ENCODE measurements around the gene IGF1R.

Gene IGF1R

DNA sequence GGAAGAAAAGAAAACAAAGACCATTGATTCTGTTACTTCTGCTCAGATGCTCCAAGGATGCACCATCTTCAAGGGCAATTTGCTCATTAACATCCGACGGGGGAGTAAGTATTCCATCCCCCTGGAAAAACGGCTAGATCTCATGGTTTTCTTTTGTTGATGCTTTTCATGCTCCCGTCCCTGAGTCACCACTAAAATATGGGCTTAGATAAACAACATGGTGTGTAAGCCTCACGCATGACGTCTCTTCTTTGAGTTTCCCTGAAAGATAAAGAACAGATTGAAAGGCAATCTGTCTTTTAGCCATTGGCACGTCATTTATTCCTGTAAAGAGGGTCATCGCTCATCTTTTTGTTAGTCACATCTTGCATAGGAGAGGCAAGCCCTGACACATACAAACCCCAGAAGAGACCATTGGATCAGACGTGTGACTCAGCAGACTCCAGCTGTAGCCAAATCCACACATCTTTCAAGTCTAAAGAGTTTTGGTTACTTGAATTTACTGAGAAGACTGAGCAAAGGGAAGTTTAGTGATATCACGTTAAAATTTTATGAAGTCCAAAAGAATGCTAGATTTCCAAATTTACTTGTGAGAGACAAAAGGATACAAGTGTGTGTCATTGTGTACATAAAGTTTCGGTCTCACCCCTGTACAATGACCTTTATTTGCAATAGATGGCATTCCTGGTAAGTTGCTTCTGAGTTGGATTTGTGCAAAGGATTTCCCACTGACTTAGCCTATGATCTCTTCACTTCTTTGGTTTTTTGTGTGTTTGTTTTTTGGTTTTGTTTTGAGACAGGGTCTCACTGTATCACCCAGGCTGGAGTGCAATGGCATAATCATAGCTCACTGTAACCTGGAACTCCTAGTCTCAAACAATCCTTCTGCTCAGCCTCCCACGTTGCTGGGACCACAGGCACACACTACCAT is 248.7 kb downstream of the IGF1R start:
- no peak for DNase-seq

- DNase-seq: no peak
Observed at GRCh38 chr15:98898122-98898521, 249.8 kb downstream of the IGF1R start.

DNA sequence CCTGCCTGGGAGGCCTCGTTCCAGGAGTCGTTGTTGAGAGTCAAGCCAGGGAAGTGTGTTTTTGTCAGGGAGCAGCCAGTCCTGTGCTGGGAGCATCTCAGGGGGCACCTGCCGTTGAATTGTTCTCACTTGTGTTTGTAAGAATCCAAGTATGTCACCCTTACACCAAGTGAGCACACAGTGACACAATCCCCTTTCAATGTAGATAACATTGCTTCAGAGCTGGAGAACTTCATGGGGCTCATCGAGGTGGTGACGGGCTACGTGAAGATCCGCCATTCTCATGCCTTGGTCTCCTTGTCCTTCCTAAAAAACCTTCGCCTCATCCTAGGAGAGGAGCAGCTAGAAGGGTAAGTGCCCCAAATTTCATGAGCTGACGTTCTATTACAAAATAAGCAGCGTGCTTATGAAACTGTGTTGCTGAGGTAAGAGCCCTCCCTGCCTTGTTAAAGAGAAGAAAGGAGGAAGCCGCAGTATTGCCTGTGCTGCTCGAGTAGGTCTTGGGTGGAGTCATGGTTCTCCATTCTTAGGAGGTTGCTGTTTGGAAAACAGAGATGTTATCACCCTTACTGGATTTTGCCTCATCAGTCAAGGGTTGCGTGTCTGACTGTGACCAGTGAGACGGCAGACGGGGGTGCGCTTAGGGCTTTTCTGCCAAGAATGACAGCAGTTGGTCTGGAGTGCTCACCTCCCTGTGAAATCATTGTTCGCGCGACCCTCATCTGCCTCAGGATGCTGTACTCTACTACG is 251.1 kb downstream of the IGF1R start:
- no peak for DNase-seq

- DNase-seq: no peak
Observed at GRCh38 chr15:98900356-98900755, 252.0 kb downstream of the IGF1R start.

GRCh38 chr15:98901434-98902072 is 253.2 kb downstream of the IGF1R start:
- DNase-seq: no peak

DNA sequence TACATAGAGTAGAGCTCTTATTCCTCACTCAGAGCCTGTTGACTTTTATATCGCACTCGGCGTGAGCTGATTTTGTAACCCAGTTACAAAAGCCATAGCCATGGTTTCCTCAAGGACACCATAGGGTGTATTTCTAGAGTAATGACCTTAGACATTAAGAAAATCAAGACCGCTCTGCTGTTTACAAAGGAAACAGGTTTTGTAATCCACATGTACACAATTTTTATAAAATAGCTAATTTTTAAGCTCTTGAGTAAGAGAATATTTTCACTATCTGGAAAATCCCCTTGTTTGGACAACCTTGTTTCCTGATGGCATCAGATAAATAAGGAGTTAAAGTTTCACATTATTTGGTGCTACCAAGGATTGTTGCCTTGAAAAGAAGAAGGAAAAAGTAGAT is 254.6 kb downstream of the IGF1R start:
- no peak for DNase-seq

GRCh38 chr15:98903377-98904018 is 255.2 kb downstream of the IGF1R start:
- no peak for DNase-seq

- DNase-seq: no peak
Observed at GRCh38 chr15:98904544-98904943, 256.2 kb downstream of the IGF1R start.

- DNase-seq: no peak
Observed at GRCh38 chr15:98905963-98906711, 257.8 kb downstream of the IGF1R start.

DNA sequence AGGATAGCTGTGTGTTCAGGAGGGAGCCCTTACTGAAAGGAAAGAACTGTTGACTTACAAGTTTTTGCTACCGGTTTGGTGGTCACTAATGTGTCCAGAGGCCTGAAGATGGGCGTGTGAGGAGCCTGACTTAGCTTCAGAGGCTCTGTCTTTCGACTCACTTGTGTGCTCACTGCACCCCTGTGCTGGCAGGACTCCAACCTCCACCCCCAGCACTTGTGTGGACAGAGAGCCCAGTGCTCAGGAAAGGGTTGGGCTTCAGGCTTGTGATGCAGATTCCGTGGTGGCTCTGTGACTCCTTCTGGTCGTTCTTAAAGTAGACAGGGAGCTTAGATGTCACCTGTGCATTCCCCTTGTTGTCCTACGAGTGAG is 258.4 kb downstream of the IGF1R start:
- no peak for DNase-seq

GRCh38 chr15:98907927-98908471 is 259.7 kb downstream of the IGF1R start:
- no peak for DNase-seq

DNA sequence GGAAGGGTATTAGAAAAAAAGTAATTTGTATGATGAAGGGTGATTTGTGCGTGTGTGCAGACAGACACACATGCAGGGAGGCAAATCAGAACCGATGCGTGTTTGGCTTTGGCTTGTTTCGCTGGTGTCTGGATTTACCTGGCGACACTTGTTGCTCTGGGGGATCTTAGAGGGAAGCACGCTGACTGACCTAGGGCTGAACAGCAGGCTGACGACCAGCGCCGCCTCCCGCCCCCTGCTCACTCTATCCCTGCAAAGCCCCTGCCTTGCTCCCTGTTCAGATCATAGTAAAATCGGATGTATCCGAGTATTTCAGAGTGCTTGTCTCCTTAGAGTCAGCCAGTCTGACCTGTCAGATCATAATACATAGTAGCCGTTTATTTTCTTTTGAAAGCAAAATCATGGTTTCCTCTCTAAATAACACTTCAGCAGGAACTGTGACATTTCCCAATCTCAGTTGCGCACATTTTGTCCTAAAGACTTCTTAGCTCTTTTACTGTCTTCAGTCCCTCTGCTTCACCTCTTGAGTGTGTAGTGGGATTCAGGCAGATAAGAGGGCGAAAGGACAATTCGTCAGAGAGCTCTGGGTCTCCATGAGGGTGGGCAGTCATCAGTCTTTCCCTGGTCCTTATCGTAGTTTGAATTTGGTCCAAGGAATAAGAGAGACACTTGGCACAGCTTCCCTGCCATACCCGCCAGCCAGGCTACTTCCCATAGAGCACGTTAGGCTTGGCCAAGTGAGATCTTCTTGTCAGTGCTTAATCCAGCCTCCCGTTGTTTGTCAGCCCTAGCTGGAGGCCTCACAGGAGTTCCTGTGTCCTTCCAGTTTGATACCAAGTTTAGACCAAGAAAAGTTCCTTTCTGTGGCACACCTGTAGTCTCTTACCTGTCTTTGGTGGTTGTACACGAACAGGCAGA is 261.9 kb downstream of the IGF1R start:
- DNase-seq: no peak

DNA sequence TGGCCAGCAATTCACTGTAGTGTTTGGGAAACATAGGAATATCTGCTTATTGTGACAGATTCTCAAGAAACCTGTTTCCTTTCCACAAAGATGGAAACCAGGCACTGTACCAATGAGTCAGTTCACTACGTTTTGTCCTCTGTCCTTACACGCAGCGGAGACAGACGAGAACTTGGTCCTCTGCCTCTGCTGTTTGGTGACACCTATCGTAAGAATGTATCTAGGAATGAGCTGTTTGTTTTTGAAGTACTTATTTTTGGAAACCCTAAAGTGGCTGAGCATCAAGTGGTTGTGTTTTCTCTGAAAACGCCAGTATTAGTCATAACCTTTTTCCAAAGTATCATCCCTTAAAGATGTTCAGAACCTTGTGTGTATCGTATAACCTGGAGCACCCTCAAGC is 266.3 kb downstream of the IGF1R start:
- DNase-seq: no peak

DNA sequence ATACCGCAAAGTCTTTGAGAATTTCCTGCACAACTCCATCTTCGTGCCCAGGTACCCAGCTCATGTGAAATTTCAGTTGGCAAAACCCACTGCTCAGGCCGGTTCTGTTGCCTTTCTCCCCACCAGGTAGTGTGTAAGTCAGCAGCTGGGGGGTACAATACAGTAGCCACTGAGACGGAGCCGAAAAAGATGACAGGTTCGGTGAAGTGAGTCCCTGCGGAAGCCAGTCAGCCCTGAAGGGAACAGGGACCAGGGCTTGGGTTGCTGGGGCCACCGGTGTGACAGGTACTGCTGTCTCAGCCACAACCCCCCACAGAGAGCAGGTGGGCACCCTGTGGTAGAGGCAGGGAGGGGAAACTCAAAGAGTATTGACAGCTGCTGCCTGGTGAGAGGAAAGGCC is 268.5 kb downstream of the IGF1R start:
- DNase-seq: no peak

- DNase-seq: no peak
Observed at GRCh38 chr15:98917417-98917816, 269.1 kb downstream of the IGF1R start.

GRCh38 chr15:98920091-98920880 is 271.9 kb downstream of the IGF1R start:
- no peak for DNase-seq

DNA sequence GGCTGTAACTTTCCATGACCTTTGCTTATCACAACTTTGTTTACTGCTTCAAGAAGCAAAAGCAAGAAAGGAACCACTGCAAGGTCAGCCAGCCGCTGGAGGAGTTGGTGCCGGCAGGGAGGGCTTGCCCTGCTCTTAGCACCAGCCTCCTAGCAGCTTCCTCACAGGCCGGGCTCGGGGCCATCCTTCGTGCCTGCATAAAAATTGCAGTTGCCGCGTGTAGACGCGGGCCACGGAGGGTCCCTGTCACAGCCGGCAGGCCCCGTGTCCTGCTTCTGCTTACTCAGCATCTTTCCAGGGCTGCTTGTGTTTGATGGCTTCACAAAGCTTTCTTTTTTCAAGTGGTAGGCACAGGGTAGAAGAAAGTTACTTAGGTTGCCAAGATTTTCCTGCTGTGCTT is 274.8 kb downstream of the IGF1R start:
- no peak for DNase-seq

DNA sequence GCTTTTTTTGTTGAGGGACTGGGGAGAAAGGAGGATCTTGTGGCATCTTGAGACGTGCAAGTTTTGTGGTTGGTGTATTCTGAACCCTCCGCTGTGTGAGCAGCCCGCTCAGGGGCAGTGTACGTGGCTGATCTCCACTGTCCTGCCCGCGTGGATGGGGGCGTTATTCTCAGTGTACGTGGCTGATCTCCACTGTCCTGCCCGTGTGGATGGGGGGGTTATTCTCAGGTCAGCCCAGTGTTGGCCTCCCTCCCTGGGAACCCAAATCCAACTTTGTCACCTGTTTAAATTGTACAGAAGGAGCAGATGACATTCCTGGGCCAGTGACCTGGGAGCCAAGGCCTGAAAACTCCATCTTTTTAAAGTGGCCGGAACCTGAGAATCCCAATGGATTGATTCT is 275.2 kb downstream of the IGF1R start:
- no peak for DNase-seq

DNA sequence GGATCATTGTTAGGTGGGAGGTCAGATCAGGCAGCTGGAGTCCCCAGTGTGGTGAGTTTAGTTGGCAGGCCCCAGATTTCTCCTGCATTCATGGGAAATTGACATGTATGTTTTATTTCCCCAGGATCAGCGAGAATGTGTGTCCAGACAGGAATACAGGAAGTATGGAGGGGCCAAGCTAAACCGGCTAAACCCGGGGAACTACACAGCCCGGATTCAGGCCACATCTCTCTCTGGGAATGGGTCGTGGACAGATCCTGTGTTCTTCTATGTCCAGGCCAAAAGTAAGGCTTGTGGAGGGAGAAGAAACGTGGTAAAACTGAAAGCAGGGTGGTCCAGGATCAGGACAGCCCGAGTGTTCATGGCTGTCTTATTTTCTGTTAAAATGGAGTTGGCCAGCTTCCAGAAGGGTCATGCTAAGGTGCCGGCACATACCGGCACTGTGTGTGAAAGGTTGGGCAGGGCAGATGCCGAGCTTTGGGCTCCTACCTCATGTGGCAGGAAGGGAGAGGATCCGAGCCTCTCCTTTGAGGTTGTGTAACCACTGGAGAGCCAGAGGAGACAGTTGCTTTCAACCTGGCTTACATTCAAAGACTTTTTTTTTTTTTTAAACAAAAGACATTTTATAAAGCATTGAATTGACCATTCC is 276.2 kb downstream of the IGF1R start:
- no peak for DNase-seq

- no peak for DNase-seq
Observed at GRCh38 chr15:98926236-98926635, 277.9 kb downstream of the IGF1R start.
